HT-29 (cell line): ENCODE data around the gene OR5B21. TPM values are rescaled to one million over a fixed set of nuclear protein-coding genes. Genes with fewer than 3 reads are reported as not detected.

Source experiments
- DNase-seq: peaks from one replicate; pipeline ENCODE4 v3.0.0-alpha.2; 2015; ENCODE audit warnings: low spot score
- total RNA-seq: library from RNA; depleted of rRNA; stranded (reverse); fragments of >200 nt; shearing (Covaris generic); gene quantifications from 2 replicates; pipeline ENCODE4 v1.2.3, GENCODE V29; 2014; rRNA removed

OR5B21 gene
- not detected in 2 replicates for total RNA-seq

DNA sequence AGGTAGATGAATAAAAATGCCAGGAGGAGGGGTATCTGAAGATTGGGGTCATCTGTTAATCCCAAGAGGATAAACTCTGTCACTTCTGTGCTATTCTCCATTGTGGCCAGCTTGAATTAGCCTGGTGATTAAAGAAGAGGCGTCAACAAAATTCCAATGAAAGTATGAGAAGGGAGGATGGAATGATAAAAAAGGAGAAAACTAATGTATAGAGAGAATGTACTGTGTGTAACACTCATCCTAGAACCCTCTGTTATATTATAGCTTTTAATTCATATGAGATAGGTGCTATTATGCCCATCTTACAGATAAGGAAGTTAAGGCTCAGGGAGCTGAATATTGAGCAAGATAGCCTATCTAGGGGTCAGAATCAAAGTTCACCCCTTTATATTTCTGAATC, at the start of gene OR5B21:
OR5B21 (minus strand) TSS at position 101 of the 400 bp plus-strand sequence; CDS start at position 101, 0 bp downstream.
- no peak for DNase-seq

DNA sequence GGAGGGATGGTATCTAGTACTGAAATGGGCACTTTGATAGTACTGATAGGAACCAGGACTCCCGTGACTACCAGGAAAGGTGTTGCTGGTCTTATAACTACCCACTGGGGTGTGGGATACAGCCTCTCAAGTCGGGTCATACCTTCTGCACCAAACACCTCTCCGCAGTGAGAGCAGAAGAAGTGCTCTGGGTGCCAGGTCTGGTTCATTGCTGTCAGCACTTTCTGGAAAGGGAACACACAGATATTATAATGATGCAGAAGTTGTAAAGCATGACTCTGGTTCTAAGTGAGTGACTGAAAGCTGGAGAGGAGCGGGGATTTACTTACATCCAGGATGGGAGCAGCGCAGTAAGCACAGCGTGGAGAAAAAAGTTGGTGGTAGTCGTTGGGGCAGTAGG, 41.7 kb upstream of the OR5B21 start:
- no peak for DNase-seq

- no peak for DNase-seq
Observed at GRCh38 chr11:58546841-58547240, 38.9 kb upstream of the OR5B21 start.

DNA sequence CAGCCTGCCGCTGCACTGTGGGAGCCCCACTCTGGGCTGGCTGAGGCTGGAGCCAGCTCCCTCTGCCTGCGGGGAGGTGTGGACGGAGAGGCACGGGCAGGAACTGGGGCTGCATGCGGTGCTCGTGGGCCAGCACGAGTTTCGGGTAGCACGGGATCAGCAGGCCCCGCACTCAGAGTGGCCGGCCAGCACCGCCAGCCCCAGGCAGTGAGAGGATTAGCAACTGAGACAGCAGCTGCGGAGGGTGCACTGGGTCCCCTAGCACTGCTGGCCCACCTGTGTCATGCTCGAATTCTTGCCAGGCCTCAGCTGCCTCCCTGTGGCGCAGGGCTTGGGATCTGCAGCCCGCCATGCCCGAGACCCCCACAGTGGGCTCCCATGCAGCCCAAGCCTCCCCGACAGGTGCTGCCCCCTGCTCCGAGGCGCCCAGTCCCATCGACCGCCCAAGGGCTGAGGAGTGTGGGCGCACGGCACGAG, 24.0 kb upstream of the OR5B21 start:
- no peak for DNase-seq

- peak; percentile 53 for DNase-seq
Observed at GRCh38 chr11:58530236-58530635, 22.3 kb upstream of the OR5B21 start.

- DNase-seq: no peak
Observed at GRCh38 chr11:58527429-58527828, 19.5 kb upstream of the OR5B21 start.

DNA sequence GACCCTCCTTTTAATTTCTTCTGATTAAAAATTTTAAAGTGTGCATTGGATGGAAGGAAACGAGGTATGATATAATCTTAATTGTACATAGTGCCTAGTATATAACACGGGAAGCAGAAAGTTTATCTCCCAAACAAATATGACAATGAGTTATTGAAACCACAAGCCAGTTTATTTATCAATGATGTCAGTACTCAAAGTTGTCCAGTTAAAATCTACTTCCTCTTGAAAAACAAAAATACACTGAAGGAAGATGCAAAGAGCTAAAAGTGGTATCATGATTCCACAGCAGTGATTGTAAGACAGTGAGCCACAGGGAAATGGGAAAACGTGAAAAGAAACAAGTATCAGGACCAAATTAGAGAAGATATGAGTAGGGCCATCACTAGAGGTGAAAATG, 18.8 kb upstream of the OR5B21 start:
- DNase-seq: no peak

DNA sequence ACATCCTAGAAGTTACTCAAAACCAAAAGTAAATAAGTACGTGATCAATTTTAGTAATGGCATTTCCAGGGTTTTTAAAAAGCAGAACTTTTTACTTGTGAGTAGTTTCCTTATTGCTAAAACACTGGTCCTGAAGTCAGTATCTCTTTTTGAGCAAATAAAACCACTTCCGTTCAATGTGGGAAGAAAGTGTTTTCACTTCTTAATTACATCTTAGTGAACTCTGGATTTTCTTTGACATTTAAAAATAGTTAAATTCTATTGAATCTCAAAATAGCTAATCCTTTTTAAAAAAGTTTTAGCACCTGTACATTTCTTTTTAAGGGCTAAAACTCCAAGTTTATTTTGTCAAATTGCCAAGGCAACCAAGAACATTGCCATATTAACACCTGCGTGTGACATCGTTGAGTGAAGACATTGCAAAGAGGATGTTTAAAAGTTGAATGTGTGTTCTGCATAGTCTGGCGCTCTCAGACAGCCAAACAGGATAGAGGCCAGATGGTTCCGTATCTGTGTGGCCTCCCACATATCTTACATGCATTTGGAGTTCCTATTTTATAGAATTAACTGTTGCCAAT, 17.2 kb upstream of the OR5B21 start:
- DNase-seq: no peak

DNA sequence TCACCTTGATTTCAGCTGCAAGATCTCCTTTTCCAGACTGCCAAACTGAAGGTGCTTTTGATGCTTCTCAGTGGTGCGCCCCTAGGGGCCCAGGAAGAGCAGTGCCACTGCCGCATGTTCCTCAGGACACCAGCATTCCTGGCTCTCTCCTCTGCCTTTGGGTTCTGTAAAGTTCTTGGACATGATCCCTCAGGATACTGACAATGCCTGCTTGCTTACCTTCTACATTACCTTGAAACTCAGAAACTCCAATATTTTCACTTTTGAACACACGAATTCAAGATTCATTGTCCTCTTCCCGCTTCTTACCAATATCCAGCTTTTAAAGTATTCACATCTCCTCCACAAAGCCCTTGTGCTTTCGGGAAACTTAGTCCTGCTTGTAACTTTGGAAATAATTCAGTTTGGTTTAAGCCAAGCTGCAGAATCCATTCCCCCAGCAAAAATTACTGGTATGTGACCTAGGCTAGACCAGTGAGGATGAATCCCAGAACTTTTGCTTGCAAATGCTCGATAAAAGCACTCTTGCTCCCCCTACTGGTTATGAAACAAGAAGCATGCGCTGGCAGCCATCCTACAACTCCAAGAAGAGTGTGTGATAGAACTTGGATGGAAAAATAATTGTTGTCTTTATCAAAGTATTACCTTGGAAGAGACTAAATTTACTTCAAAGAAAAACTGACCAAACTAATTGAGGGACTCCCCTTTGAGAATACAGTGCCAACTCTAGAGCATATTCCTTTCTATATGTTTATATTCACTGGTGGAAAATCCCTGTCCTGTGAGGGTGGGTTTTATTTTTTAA, 16.5 kb upstream of the OR5B21 start:
- peak; percentile 79 for DNase-seq

- peak; percentile 74 for DNase-seq
Observed at GRCh38 chr11:58513747-58514367, 6.0 kb upstream of the OR5B21 start.

DNA sequence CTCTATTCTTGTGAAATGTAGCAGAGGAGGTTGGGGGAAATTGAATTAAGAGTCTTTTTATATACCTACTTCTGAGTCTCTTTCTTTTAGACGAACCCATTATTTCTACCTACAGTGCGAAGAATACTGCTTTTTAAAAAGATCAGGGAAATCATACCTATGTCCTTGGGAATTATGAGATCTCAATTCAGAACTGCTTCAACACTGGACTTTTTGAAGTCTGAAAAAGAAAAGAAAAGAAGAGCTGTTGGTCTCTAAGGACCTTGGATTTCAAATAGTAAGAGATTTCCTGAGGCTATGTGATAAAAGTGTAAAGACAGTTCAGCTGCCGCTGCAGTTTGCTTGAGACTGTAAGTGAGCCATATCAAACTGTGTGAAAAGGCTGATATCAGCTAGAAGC, 3.7 kb upstream of the OR5B21 start:
- no peak for DNase-seq

GRCh38 chr11:58509748-58510147, 1.8 kb upstream of the OR5B21 start:
- no peak for DNase-seq

GRCh38 chr11:58508814-58509213, 909 bp upstream of the OR5B21 start:
- DNase-seq: no peak

- DNase-seq: no peak
Observed at GRCh38 chr11:58507355-58507754, 550 bp downstream of the OR5B21 start.

DNA sequence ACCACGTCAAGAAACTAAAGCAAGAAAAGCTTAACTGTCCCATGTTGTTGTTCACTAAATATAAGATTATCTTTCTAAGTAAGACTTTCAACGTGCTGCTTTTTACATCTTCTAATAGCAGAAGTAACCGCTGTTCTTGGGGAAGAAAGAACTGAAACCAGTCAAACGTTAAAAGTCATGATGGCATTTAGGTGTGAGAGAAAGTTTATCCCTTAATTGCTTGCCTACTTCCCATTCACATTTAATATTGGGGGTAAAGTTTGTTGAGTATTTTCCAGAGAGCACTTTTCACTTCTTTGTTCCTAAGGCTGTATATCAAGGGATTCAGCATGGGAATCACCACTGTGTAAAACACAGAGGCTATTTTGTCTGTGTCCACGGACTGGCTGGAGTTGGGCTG, 970 bp downstream of the OR5B21 start:
- DNase-seq: no peak

DNA sequence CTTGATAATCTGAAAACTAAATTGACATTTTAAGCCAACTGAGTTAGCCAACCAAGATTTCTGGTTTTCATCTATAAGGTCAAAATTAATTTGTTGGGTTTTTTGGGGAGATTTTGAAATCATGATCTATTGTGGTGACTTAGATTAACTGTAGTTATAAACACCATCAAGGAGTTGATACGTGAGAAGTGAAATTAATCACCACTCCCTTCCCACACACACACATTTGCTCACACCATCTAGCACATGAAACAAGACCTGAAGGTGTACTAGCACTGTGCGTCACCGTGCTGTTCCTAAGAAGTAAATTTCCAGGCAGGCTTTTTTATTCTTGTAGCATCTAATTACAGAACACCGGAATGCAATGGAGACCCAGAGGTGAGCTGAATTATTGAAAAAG, 2.1 kb downstream of the OR5B21 start:
- DNase-seq: no peak

DNA sequence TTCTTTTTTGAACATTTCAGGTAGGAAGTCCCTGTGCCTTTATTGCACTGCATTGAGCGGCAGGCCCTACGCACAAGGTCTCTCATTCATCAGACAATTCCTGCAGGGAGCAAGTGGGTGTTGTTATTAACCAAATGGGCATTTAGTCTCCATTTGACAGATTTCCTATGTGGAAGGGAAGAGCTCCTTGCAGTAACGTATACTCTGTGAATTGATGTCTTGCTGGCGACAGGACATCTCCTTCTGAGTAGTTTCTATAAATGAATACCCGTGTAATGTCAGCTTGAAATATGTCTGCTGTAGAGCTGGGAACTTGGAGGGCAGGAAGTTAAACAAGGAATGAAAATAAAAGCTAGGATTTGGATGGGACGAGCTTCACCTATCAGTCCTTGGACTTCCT, 3.7 kb downstream of the OR5B21 start:
- no peak for DNase-seq

DNA sequence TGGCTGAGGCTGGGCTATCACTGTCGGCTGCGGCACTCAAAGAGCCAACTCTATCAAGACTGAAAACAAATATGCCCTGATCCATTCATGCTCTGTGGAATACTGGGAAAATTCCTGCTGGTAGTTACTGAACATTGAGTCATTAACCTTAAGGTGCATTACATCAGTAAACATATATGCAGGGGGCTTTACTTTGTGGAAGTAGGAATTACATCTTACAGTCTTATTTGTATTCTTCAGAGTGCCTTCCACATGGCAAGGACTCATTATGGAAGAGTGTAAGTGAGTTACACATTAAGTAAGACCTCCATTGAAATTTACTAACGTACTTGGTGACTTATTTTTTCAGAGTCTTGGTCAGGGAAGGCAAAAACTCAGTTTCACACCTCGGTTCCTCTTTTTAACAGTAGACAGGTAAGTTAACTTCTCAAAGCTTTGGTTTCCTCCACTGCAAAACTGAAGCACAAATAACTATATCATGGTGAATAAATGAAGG, 4.5 kb downstream of the OR5B21 start:
- DNase-seq: no peak

GRCh38 chr11:58502004-58502403, 5.9 kb downstream of the OR5B21 start:
- no peak for DNase-seq

DNA sequence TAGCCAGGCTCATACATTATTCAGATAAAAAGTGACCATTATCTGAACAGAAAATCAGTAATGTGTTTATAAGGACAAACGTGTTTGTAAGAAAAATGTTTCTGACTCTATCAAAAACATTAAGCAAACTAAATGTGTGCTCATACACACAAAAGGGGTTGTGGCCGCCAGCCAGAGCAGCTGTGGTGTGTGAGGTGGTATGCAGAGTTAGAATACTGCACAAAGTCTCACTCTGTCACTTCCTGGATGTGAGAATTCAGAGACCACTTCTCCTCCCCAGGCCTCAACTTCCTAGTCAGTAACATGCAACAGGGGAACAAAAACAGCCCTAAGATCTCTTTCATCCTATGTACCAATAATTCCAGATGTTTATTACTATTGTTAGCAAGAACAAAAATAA, 9.4 kb downstream of the OR5B21 start:
- DNase-seq: no peak

DNA sequence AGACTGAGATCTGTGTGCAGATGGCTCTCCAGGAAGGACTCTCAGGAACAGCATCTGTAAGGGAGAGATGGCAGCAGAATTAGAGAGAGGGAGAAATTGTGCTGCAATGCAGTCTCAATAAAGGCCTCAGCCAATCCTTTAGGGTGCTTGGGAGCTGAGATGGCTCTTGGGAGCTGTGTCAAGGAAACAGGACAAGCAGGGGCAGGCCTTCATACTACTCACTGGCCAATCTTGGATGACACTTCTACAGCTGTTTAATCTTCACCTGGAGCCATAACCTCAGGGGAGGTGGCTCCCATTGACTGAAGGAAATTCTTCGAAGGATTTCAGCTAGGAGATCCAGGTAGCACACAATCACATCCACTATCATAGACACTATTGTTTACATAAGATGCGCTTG, 10.0 kb downstream of the OR5B21 start:
- no peak for DNase-seq

GRCh38 chr11:58495906-58496305, 12.0 kb downstream of the OR5B21 start:
- DNase-seq: no peak

- no peak for DNase-seq
Observed at GRCh38 chr11:58494101-58494500, 13.8 kb downstream of the OR5B21 start.
